GM21825 (cell line): ENCODE measurements around the gene POLR1A.

Source experiments
- ATAC-seq: cut with Tn5 transposase; IDR thresholded peaks from one replicate; pipeline ENCODE4 v1.9.1; 2021; ENCODE audit warnings: mild to moderate bottlenecking, moderate library complexity; ENCODE audit not compliant: unreplicated experiment

POLR1A gene

GRCh38 chr2:86025229-86025820, 80.4 kb downstream of the POLR1A start:
- no peak for ATAC-seq

DNA sequence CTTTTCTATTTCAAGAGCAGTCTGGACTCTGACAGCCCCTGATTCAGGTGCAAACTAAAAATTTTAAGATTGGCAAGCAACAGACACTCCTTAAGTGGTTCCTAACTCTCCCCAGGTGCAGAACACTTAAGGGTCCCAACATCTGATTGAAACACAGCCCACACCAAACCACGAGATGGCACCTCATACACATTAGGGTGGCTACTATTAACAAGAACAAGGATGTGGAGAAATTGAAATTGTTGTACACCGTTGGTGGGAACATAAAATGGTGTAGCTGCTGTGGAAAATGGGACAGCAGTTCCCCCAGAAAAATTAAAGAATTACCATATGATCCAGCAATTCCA, 82.3 kb downstream of the POLR1A start:
- no peak for ATAC-seq

- ATAC-seq: no peak
Measured at GRCh38 chr2:86022661-86023365, 82.9 kb downstream of the POLR1A start.

DNA sequence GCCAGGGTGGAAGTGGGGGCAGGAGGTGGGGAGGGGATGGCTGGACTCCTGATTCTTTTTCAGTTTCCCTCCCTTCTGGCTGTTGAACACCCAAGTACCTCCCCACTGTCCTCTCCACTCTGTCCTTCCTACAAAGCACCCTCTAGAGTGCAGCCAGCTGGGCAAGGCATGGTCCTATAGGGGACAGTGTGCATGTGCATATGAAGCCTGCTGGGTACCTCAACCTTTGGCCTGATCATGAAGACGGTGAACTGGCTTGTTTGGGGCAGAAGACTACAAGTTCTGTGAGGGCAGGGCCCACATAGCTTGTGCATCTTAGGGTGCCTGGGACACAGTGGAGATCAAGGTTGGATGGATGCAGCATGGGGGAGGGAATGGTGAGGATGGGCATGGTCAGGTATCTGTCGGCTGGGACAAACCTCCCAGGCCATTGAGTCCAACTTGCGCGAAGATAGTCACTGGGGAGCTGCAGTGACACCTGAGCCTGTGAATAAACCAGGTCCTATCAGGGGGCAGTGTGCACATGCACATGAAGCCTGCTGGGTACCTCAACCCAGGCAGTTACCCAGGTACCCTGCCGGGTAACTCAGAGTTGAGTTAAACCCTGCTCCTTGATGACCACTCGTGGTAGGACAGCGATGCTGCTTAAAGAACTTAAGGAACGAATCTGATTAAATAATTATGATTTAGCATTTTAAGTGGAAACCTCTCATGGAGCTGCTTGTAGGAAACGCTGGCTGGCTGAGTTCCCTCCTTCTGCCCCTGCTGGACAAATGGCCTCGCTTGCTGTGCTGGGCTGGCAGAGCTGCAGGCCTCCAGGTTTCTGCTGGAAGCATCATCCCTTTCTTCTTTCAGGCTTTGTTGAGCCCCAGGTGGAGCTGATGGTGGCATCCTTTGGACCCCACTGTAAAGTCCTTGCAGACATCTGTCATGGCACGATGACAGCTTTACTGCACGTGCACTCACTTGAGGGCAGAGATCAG, 84.0 kb downstream of the POLR1A start:
- ATAC-seq: no peak

DNA sequence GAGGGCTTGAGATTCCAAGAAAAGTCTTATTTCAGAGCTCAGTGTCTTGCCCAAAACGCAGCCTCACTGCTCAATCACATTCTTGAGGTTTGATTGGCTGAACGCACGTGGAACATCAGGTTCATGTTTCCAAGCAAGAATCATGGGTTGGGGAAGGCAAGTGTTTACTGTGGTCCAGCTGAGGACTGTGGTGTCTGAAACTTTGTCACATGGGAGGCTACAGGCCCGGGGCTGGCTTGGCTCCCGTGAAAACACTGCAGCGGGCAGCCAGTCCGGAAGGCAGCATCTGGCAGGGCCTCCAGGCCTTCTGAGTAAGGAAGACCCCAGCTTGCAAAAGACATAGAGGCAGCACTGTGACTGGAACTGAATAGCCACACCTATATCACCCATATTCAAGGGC, 84.7 kb downstream of the POLR1A start:
- ATAC-seq: no peak

- ATAC-seq: no peak
Measured at GRCh38 chr2:86019121-86019520, 86.6 kb downstream of the POLR1A start.

GRCh38 chr2:86017901-86018896, 87.5 kb downstream of the POLR1A start:
- no peak for ATAC-seq

- no peak for ATAC-seq
Measured at GRCh38 chr2:86016581-86016980, 89.1 kb downstream of the POLR1A start.

GRCh38 chr2:86015699-86016098, 90.0 kb downstream of the POLR1A start:
- ATAC-seq: no peak

GRCh38 chr2:86015006-86015405, 90.7 kb downstream of the POLR1A start:
- ATAC-seq: no peak

GRCh38 chr2:86014493-86014892, 91.2 kb downstream of the POLR1A start:
- ATAC-seq: no peak

- ATAC-seq: no peak
Measured at GRCh38 chr2:86012007-86012712, 93.5 kb downstream of the POLR1A start.

GRCh38 chr2:86011449-86011941, 94.2 kb downstream of the POLR1A start:
- ATAC-seq: no peak

DNA sequence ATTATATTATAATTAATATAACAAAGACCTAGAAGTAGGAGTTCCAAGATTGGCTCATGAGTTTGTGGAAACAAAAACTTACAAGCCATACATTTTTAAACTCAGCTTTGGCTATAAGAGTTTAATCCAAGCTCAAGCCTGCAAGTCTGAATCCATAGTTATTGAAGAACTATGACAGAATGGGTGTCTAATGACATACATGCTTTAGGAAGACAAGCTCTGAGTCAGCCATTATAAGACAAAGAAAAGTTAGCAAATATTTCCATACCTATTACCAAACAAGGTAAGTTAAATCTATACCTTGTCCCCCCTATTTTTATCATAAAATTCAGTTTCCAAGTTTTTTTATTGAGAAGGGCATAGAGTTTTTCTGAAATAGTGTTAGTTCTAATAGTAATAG, 95.6 kb downstream of the POLR1A start:
- no peak for ATAC-seq

- no peak for ATAC-seq
Measured at GRCh38 chr2:86006524-86006923, 99.2 kb downstream of the POLR1A start.

DNA sequence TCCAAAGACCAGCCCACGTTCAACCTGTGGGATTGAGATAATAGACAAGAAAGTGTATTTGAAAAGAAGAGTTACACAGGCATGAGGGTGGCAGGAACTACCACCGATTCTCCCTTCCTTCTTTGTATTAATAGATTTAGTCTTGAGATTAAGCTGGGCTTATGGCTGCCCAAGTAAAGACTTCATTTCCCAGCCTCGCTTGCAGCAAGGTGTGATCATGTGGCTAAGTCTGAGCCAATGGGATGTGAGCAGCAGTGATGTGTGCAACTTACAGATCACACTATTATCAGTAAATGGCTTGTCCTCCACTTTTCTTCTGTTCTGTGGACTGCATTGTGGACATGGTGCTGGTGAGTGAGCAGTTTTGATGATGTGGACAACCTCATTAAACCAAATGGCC, 101.7 kb downstream of the POLR1A start:
- ATAC-seq: no peak

- no peak for ATAC-seq
Measured at GRCh38 chr2:86003104-86003503, 102.6 kb downstream of the POLR1A start.

- no peak for ATAC-seq
Measured at GRCh38 chr2:86002375-86002774, 103.3 kb downstream of the POLR1A start.

- no peak for ATAC-seq
Measured at GRCh38 chr2:86001326-86001725, 104.4 kb downstream of the POLR1A start.

- no peak for ATAC-seq
Measured at GRCh38 chr2:86000938-86001312, 104.8 kb downstream of the POLR1A start.
